ENCODE results near the gene PIK3R5. TPM values are rescaled to one million over a fixed set of nuclear protein-coding genes. Genes with fewer than 3 reads are reported as not detected.

PIK3R5 gene
- total and polyA plus RNA-seq, 2 donors (not counting 3 experiments of a cell fraction or from before 2014, with no cell fraction given): not detected

DNA sequence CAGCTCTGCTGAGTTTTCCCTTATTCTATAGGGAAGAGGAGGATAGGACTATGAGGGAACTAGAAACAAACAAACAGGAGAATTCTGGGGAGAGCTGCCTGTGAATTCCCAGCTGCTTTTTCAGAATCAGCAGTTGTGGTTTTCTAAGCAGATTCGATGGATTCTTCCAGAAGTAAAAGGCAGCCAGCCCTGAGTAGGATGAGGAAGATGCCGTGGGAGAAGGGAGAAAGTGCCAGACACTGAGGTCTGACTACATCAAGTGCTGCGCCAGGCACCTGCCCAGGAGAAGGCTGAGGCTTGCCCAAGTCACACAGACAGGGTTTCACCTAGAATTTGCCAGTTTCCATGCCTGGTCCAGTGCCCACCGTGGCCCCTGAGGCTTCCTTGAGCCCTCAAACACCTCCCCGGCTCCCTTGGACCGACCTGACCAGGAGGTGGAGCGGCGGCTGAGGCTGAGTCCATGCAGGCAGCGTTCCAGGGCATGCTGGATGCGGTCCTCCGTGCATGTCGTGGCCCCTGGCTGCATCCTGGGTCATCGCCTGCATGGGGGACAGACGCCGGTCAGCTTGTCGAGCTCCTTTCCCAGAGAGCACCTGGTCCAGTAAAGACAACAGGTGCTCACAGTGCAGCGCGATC lies 54.4 kb downstream of the PIK3R5 start:
- POLR2A ChIA-PET: no interaction called here
- Histone ChIP-seq H3K27ac (ENCODE audit: insufficient read depth, low read depth, low read length) (no peak overlapping the region), H3K4me2 (ENCODE audit: insufficient read depth, low read length) (no peak overlapping the region), H3K4me1 (ENCODE audit: control insufficient read depth, extremely low read depth, insufficient read depth, low read length) (no peaks in the 10 kb centered on the region), H3K9me3 (replicated peaks; ENCODE audit: control insufficient read depth, insufficient read depth, low read length) (no peaks in the 10 kb centered on the region), H3K36me3 (ENCODE audit: control insufficient read depth in 2 of 2, extremely low read depth in 1 of 2, insufficient read depth in 2 of 2, low read length in 2 of 2) (no peaks in the 10 kb centered on the region), H2AFZ (ENCODE audit: low read depth, low read length) (no peak overlapping the region), H3K4me3 (replicated peaks in 1 of 3; ENCODE audit: insufficient read depth in 1 of 3, low read depth in 1 of 3, low read length in 3 of 3) (no peak overlapping the region), H3K27me3 (ENCODE audit: control insufficient read depth in 2 of 2, insufficient read depth in 2 of 2, low read length in 2 of 2) (no peaks in the 10 kb centered on the region), H3K9me1 (replicated peaks; ENCODE audit: control insufficient read depth, extremely low read depth, insufficient read depth, low read length) (no peaks in the 10 kb centered on the region), H3K9ac (replicated peaks; ENCODE audit: extremely low read depth, insufficient read depth, low read length) (no peak overlapping the region), H3K79me2 (ENCODE audit: control insufficient read depth, insufficient read depth, low read length) (no peaks in the 10 kb centered on the region), H4K20me1 (replicated peaks; ENCODE audit: control insufficient read depth, extremely low read depth, insufficient read depth, low read length) (no peaks in the 10 kb centered on the region)
- intact Hi-C loops (cut with micrococcal nuclease): no loop called here
- dilution Hi-C loops (cut with MboI; ENCODE audit: extremely low pct_ligation_motif_present, low sequenced_read_pairs): no loop called here
- FAIRE-seq: no peak
- CTCF ChIA-PET: interaction anchor here (1.4 to 1.7 kb wide), 3 partner anchors 10 to 17 kb away, joined by 3 to 5 read pairs (median 4); no protein-coding TSS in a partner anchor
- no TSS peak for BruUV-seq (replicated peaks)
- DNase-seq (ENCODE audit: low read depth, low spot score): no peak
- no peak for TF ChIP-seq JUN (IDR thresholded peaks at IDR 0.05; ENCODE audit: borderline replicate concordance, insufficient read depth, insufficient read length, low read depth)
- no peak for TF ChIP-seq POLR2A (IDR thresholded peaks at IDR 0.05; ENCODE audit: low read depth, low read length)
- TF ChIP-seq GATA2 (IDR thresholded peaks at IDR 0.05; ENCODE audit: insufficient read depth, insufficient read length, low read depth, low read length): no peak
- no peak for TF ChIP-seq MAX (IDR thresholded peaks at IDR 0.05; ENCODE audit: insufficient read depth, insufficient read length)
- TF ChIP-seq POLR2AphosphoS5 (IDR thresholded peaks at IDR 0.05; ENCODE audit: insufficient read depth, low read depth, low read length): no peak
- TF ChIP-seq, protein P1, sequence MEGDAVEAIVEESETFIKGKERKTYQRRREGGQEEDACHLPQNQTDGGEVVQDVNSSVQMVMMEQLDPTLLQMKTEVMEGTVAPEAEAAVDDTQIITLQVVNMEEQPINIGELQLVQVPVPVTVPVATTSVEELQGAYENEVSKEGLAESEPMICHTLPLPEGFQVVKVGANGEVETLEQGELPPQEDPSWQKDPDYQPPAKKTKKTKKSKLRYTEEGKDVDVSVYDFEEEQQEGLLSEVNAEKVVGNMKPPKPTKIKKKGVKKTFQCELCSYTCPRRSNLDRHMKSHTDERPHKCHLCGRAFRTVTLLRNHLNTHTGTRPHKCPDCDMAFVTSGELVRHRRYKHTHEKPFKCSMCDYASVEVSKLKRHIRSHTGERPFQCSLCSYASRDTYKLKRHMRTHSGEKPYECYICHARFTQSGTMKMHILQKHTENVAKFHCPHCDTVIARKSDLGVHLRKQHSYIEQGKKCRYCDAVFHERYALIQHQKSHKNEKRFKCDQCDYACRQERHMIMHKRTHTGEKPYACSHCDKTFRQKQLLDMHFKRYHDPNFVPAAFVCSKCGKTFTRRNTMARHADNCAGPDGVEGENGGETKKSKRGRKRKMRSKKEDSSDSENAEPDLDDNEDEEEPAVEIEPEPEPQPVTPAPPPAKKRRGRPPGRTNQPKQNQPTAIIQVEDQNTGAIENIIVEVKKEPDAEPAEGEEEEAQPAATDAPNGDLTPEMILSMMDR (IDR thresholded peaks at IDR 0.05; ENCODE audit: extremely low read depth in 1 of 2, insufficient read depth in 1 of 2, low read depth in 1 of 2, low read length in 2 of 2): no peak

Measured in endothelial cell of umbilical vein (primary cell).